Right ventricle myocardium superior (tissue), 1 donor: Measurements from ENCODE around the gene SPDYE6. TPM values are rescaled to one million over a fixed set of nuclear protein-coding genes. Genes with fewer than 3 reads are reported as not detected.
A peak's percentile ranks its signal among the peaks of the same experiment; 100 is the strongest.
"Not testable (repeated sequence)": the region's sequence is repeated elsewhere in the genome, so short reads cannot be mapped to it uniquely, and the experiment has no call there.

Experiments
- ATAC-seq: fragments of 200-7000 bp; cut with Tn5 transposase; one replicate; pipeline ENCODE4 v1.9.1; 2020; ENCODE audit warnings: mild to moderate bottlenecking; ENCODE audit not compliant: poor library complexity
- DNase-seq: peaks from one replicate; pipeline ENCODE4 v3.0.0-alpha.2; 2020
- intact Hi-C: fragments of 100-400 bp; cut with DNase I; formaldehyde crosslinking; loops from one replicate; pipeline ENCODE4 v1.11.2; 2022
- total RNA-seq: library from RNA; stranded (reverse); fragmentation: NEBNext Ultra II Directional; extraction: Animal tissue kit (Norgen Biotek cat#: 25700); gene quantifications from one replicate; pipeline ENCODE4 v1.2.1, GENCODE V29; 2021
- donor health status: DM: no; HTN: yes; CAD: no; lungs with severe emphysema.

Gene SPDYE6
- total RNA-seq, 1 donor from 2014 or later: not detected

- DNase-seq, intact Hi-C loops, ATAC-seq: not testable (repeated sequence)
Observed at GRCh38 chr7:102372796-102373195, 16.6 kb upstream of the SPDYE6 start.

DNA sequence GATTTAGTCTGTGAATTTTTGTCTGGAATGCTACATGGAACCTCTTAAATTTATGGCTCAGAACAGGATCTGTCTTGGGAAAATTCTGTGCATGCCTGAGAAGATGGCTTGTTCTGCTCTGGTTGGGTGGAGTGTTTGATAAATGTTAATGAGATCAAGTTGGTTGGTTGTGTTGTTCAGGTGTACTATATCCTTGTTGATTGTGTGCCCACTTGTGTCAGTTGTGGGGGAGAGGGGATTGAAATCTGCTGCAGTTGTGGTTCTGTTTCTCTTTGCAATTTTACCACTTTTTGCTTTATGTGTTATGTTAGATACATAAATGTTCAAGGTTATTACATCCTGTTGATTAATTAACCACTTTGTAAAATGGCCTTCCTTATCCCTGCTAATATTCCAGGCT, 13.8 kb upstream of the SPDYE6 start:
- DNase-seq, ATAC-seq, intact Hi-C loops: not testable (repeated sequence)

DNA sequence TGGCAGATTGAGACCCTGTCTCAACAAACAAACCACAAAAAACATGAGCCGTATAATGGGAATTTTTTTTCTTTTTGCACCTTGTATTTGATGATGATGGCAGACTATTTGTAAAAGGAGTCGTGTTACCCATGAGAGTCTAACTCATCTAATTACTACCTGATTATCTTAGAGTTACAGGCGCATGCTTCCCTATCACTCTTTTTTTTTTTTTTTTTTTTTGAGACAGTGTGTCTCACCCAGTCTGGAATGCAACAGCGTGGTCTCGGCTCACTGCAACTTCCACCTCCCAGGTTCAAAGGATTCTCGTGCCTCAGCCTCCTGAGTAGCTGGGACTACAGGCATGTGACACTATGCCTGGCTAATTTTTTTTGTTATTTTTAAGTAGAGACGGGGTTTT, 9.1 kb upstream of the SPDYE6 start:
- ATAC-seq, intact Hi-C loops, DNase-seq: not testable (repeated sequence)

GRCh38 chr7:102364394-102364886, 8.2 kb upstream of the SPDYE6 start:
- DNase-seq, intact Hi-C loops, ATAC-seq: not testable (repeated sequence)

DNA sequence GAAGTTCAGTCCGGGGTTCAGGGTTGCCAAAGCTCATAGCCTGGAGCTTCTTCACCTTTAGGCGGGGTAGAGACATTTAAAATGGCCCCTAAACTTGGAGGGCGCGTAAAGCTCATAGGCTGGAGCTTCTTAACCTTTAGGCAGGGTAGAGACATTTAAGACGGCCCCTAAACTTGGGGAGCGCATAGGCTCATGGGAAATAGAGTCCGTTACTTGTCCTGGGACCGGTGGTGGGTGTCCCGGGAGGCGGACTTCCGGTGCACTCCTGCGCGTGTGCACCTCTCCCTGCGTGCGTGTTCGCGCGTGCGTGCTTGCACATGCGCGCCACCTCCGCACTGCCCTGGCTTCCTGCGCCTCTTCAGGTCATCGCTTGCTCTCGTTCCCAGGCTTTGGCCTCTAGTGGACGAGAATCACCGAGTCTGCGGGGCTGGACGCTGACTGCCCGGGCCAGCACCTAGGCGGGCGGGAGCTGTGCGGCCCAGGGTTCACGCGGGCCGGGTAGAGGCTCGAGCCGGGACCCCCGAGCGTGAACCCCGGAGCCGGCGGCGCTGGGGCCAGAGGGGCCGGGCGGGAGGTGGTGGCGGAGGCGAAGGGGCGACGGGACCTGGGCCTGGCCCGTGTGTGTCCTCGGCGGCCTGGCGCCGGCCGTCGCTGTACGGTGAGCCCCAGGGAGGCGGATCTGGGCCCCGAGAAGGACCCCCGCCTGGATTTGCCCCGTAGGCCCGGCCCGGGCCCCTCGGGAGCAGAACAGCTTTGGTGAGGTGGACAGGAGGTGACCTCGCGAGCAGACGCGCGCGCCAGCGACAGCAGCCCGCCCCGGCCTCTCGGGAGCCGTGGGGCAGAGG, 7.5 kb upstream of the SPDYE6 start:
- intact Hi-C loops: not testable (repeated sequence)
- peak; percentile 100 for ATAC-seq

DNA sequence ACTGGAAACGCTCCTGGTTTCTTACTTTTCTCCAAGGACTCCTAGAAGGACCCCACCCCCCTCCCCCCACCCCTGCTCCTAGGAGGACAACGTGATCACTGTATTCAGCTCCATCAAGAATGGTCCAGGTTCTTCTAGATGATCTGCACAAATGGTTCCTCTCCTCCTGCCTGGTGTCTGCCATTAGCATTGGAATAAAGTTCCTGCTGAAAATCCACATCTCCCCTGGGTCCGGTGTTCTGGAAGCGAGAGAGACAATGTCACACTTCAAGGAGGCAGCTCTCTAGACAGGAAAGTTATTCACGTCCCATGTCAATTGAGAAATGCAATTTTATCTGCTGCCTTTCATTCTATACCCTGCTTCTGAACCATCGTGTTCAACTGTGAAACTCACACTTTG, 9.3 kb downstream of the SPDYE6 start:
- DNase-seq, intact Hi-C loops, ATAC-seq: not testable (repeated sequence)

More for the DNA sequence above, 7.5 kb upstream of the SPDYE6 start:
- DNase-seq: peak; percentile 97

GRCh38 chr7:102340599-102341368, 15.5 kb downstream of the SPDYE6 start:
- ATAC-seq, intact Hi-C loops, DNase-seq: not testable (repeated sequence)

DNA sequence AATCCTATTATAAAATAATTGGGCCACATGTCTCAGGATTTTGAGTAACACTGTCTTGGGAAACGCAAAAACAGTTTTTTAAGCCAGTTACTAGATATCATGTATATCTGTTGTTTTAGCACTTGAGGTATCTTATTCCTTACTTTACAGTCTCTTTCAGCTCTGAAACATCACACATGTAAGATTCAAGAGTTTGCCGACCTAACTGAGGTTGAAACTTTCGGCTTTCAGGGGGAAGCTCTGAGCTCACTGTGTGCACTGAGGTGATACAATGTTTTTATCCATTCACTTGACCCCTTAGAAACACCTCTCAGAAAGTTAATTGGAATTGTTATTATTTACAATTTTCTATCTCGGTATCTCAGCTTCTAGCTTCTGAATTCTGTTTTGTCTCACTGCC, 18.8 kb downstream of the SPDYE6 start:
- ATAC-seq, DNase-seq, intact Hi-C loops: not testable (repeated sequence)

DNA sequence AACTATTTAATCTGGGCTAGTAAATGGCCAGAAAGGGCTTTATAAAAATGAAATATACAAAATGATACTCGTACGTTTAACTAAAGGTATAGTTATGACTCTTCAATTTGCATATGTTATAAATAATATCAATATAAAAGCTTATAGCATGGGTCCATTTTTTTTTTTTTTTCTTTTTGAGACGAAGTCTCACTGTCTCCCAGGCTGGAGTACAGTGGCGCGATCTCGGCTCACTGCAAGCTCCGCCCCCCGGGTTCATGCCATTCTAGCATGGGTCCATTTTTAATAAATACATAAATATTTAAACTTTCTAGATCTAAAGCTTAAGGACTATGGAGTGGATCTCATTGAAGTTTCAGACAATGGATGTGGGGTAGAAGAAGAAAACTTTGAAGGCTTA, 19.2 kb downstream of the SPDYE6 start:
- ATAC-seq, DNase-seq, intact Hi-C loops: not testable (repeated sequence)

- DNase-seq, intact Hi-C loops, ATAC-seq: not testable (repeated sequence)
Observed at GRCh38 chr7:102335574-102335973, 20.7 kb downstream of the SPDYE6 start.

- ATAC-seq, intact Hi-C loops, DNase-seq: not testable (repeated sequence)
Observed at GRCh38 chr7:102330666-102331460, 25.4 kb downstream of the SPDYE6 start.

DNA sequence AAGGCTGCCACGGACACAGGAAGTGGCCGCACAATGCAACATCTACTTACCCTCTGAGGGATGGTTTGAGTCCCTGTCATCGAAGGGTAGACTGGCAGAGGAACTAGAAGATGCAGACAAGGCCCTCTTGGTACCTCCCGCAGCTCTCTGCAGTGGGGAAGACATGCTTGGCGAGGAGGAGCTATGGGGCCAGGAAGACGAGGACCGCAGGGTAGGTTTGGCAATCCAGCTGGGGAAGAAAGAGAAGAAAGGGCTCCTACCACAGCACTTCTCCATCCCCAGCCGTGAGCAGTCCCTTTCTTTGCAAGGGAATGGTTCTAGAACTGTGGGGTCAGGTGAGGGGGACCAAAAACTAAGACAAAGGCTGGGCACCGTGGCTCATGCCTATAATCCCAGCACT, 26.9 kb downstream of the SPDYE6 start:
- DNase-seq, intact Hi-C loops, ATAC-seq: not testable (repeated sequence)

DNA sequence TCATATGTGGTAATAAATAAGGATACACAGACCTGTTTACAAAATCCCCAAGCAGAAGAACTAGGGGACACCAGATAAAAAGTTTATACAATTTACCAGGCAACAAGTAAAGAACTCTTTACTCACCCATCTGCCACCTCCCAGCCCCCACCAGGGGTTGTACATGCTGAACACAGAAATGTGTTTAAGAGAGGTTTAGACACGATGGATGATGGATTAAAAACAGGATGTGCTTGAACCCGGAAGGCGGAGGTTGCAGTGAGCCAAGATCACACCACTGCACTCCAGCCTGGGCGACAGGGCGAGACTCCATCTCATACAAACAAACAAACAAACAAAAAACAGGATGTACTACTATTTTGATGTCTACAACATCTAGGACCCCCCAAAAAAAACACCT, 27.4 kb downstream of the SPDYE6 start:
- DNase-seq, intact Hi-C loops, ATAC-seq: not testable (repeated sequence)

GRCh38 chr7:102327183-102327582, 29.1 kb downstream of the SPDYE6 start:
- DNase-seq, intact Hi-C loops, ATAC-seq: not testable (repeated sequence)

- intact Hi-C loops: no loop called here
- ATAC-seq (no peak), DNase-seq (no peak)
Observed at GRCh38 chr7:102326157-102326889, 29.9 kb downstream of the SPDYE6 start.

DNA sequence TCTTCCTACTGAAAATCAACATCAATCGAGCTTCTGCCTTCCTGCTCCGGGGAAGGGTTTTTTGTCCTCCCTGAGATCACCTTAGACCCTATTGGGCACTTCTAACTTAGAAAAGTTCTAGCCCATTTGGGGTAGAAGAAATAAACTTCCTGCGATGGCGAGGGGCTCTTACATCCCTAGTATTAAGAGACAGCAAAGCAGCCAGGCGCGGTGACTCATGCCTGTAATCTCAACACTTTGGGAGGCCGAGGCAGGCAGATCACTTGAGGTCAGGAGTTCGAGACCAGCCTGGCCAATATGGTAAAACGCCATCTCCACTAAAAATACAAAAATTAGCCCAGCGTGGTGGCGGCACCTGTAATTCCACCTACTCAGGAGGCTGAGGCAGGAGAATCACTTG, 31.1 kb downstream of the SPDYE6 start:
- DNase-seq, ATAC-seq, intact Hi-C loops: not testable (repeated sequence)

- ATAC-seq: no peak
Observed at GRCh38 chr7:102323914-102324195, 32.4 kb downstream of the SPDYE6 start.

GRCh38 chr7:102322202-102322715, 34.0 kb downstream of the SPDYE6 start:
- no peak for DNase-seq
- intact Hi-C loops: no loop called here
- ATAC-seq: no peak

More at GRCh38 chr7:102323914-102324195, 32.4 kb downstream of the SPDYE6 start:
- no peak for DNase-seq
- intact Hi-C loops: no loop called here
